Right hindlimb (tissue), 1 donor: ENCODE measurements around the gene UPF2.

Experiments
- DNase-seq: peaks from one replicate; pipeline ENCODE4 v3.0.0-alpha.2; 2018

UPF2 gene

GRCh38 chr10:11959966-11960365 lies 82.6 kb downstream of the UPF2 start:
- DNase-seq: no peak

GRCh38 chr10:11958956-11959355 lies 83.7 kb downstream of the UPF2 start:
- no peak for DNase-seq

- no peak for DNase-seq
Observed at GRCh38 chr10:11951695-11952094, 90.9 kb downstream of the UPF2 start.

GRCh38 chr10:11950325-11951018 lies 92.1 kb downstream of the UPF2 start:
- DNase-seq: no peak

- no peak for DNase-seq
Observed at GRCh38 chr10:11949152-11949551, 93.5 kb downstream of the UPF2 start.

- DNase-seq: no peak
Observed at GRCh38 chr10:11946652-11947051, 96.0 kb downstream of the UPF2 start.

- DNase-seq: no peak
Observed at GRCh38 chr10:11936389-11937152, 106.0 kb downstream of the UPF2 start.

- DNase-seq: no peak
Observed at GRCh38 chr10:11934262-11934661, 108.3 kb downstream of the UPF2 start.

GRCh38 chr10:11933577-11934223 lies 108.9 kb downstream of the UPF2 start:
- no peak for DNase-seq

GRCh38 chr10:11931038-11931437 lies 111.6 kb downstream of the UPF2 start:
- no peak for DNase-seq

GRCh38 chr10:11930312-11930978 lies 112.2 kb downstream of the UPF2 start:
- DNase-seq: no peak

GRCh38 chr10:11927746-11928145 lies 114.9 kb downstream of the UPF2 start:
- no peak for DNase-seq

GRCh38 chr10:11921800-11922392 lies 120.7 kb downstream of the UPF2 start:
- no peak for DNase-seq

- no peak for DNase-seq
Observed at GRCh38 chr10:11919271-11919670, 123.3 kb downstream of the UPF2 start.

- DNase-seq: no peak
Observed at GRCh38 chr10:11918384-11918783, 124.2 kb downstream of the UPF2 start.

- no peak for DNase-seq
Observed at GRCh38 chr10:11913079-11913641, 129.4 kb downstream of the UPF2 start.

- DNase-seq: no peak
Observed at GRCh38 chr10:11910102-11910501, 132.5 kb downstream of the UPF2 start.

- DNase-seq: no peak
Observed at GRCh38 chr10:11909618-11910017, 133.0 kb downstream of the UPF2 start.

GRCh38 chr10:11908991-11909390 lies 133.6 kb downstream of the UPF2 start:
- no peak for DNase-seq

- no peak for DNase-seq
Observed at GRCh38 chr10:11908536-11908935, 134.1 kb downstream of the UPF2 start.

- no peak for DNase-seq
Observed at GRCh38 chr10:11907914-11908313, 134.7 kb downstream of the UPF2 start.

GRCh38 chr10:11906714-11907113 lies 135.9 kb downstream of the UPF2 start:
- no peak for DNase-seq

GRCh38 chr10:11902646-11903045 lies 140.0 kb downstream of the UPF2 start:
- no peak for DNase-seq
